NCI-H1105 treated with DMSO at 0.1 percent for 48 hours (cell line): ENCODE data around the gene DNAJC1.
A peak's percentile ranks its signal among the peaks of the same experiment; 100 is the strongest.
"Not testable (repeated sequence)": the region's sequence is repeated elsewhere in the genome, so short reads cannot be mapped to it uniquely, and the experiment has no call there.

Source experiments
- DNase-seq: peaks from one replicate; lab custom pipeline; 2025; lab: John Stamatoyannopoulos, UW

Gene DNAJC1

GRCh38 chr10:21724687-21725367 is 278.7 kb downstream of the DNAJC1 start:
- peak; percentile 97 for DNase-seq

- peak; percentile 6 for DNase-seq
Observed at GRCh38 chr10:21724020-21724589, 279.4 kb downstream of the DNAJC1 start.

- no peak for DNase-seq
Observed at GRCh38 chr10:21722209-21722608, 281.3 kb downstream of the DNAJC1 start.

- no peak for DNase-seq
Observed at GRCh38 chr10:21721000-21721665, 282.4 kb downstream of the DNAJC1 start.

- DNase-seq = no peak
Observed at GRCh38 chr10:21720090-21720489, 283.4 kb downstream of the DNAJC1 start.

GRCh38 chr10:21719502-21719901 is 284.0 kb downstream of the DNAJC1 start:
- DNase-seq = no peak

GRCh38 chr10:21717437-21718054 is 286.0 kb downstream of the DNAJC1 start:
- not testable (repeated sequence) for DNase-seq

GRCh38 chr10:21715531-21716195 is 287.9 kb downstream of the DNAJC1 start:
- DNase-seq = no peak

- DNase-seq = no peak
Observed at GRCh38 chr10:21712975-21713374, 290.6 kb downstream of the DNAJC1 start.

GRCh38 chr10:21707498-21707897 is 296.0 kb downstream of the DNAJC1 start:
- DNase-seq = no peak
